GM23338 (cell line): Measurements from ENCODE around the gene PHOSPHO1. TPM values are rescaled to one million over a fixed set of nuclear protein-coding genes. Genes with fewer than 3 reads are reported as not detected.

Source experiments
- ATAC-seq: fragments of 200-7000 bp; cut with Tn5 transposase; 3 replicates; pipeline ENCODE4 v1.9.1; 2020
- DNase-seq: peaks from one replicate; pipeline ENCODE4 v3.0.0-alpha.2; 2015; ENCODE audit warnings: low spot score
- H2AFZ ChIP-seq: fragments of 200-600 bp; sonication (generic); 2 replicates; pipeline ENCODE4 v1.8.0; 2016; ENCODE audit warnings: antibody characterized with exemption, mild to moderate bottlenecking, moderate library complexity
- H3F3A ChIP-seq: fragments of 200-600 bp; sonication (generic); replicated peaks from 2 replicates; pipeline ENCODE4 v1.8.0; 2017; ENCODE audit warnings: antibody characterized with exemption, mixed run types, low read depth
- H3K27ac ChIP-seq: fragments of 200-600 bp; sonication (generic); 2 replicates; pipeline ENCODE4 v1.6.1; 2016; ENCODE audit warnings: low read depth
- H3K27me3 ChIP-seq: fragments of 200-600 bp; sonication (generic); 2 replicates; pipeline ENCODE4 v1.8.0; 2016; ENCODE audit warnings: mild to moderate bottlenecking, mixed run types, moderate library complexity; ENCODE audit not compliant: insufficient read depth
- H3K36me3 ChIP-seq: fragments of 200-600 bp; sonication (generic); 2 replicates; pipeline ENCODE4 v1.8.0; 2016; ENCODE audit warnings: mild to moderate bottlenecking; ENCODE audit not compliant: insufficient read depth
- H3K4me1 ChIP-seq: fragments of 200-600 bp; sonication (generic); 2 replicates; pipeline ENCODE4 v1.8.0; 2016; ENCODE audit warnings: mild to moderate bottlenecking, moderate library complexity; ENCODE audit not compliant: insufficient read depth
- H3K4me2 ChIP-seq: fragments of 200-600 bp; sonication (generic); 2 replicates; pipeline ENCODE4 v1.7.1; 2017; ENCODE audit warnings: mixed run types
- H3K4me3 ChIP-seq: fragments of 200-600 bp; sonication (generic); 2 replicates; pipeline ENCODE4 v1.6.1; 2016; ENCODE audit warnings: mixed run types
- H3K79me2 ChIP-seq: fragments of 200-600 bp; sonication (generic); replicated peaks from 2 replicates; pipeline ENCODE4 v1.8.0; 2017; ENCODE audit warnings: mild to moderate bottlenecking; ENCODE audit not compliant: insufficient read depth
- H3K9me2 ChIP-seq: fragments of 200-600 bp; sonication (generic); 2 replicates; pipeline ENCODE4 v1.8.0; 2017; ENCODE audit not compliant: insufficient read depth
- H4K20me1 ChIP-seq: fragments of 200-600 bp; sonication (generic); replicated peaks from 2 replicates; pipeline ENCODE4 v1.8.0; 2017; ENCODE audit warnings: mild to moderate bottlenecking; ENCODE audit not compliant: insufficient read depth
- H3K27ac Mint-ChIP-seq: 2 replicates; pipeline ENCODE4 v1.8.0; 2020; ENCODE audit warnings: inconsistent platforms, mild to moderate bottlenecking, moderate library complexity, mixed read lengths
- H3K27me3 Mint-ChIP-seq: 3 replicates; pipeline ENCODE4 v1.8.0; 2022; ENCODE audit warnings: low read depth, mild to moderate bottlenecking, moderate library complexity, mixed read lengths, inconsistent platforms; ENCODE audit not compliant: insufficient read depth, poor library complexity
- H3K36me3 Mint-ChIP-seq: 3 replicates; pipeline ENCODE4 v1.8.0; 2021; ENCODE audit warnings: low read depth, mild to moderate bottlenecking, inconsistent platforms, moderate library complexity, mixed read lengths
- H3K4me1 Mint-ChIP-seq: 3 replicates; pipeline ENCODE4 v1.8.0; 2020; ENCODE audit warnings: mild to moderate bottlenecking, inconsistent platforms, mixed read lengths
- H3K4me3 Mint-ChIP-seq: 3 replicates; pipeline ENCODE4 v1.8.0; 2021; ENCODE audit warnings: moderate library complexity, mild to moderate bottlenecking, inconsistent platforms, mixed read lengths
- H3K9me3 Mint-ChIP-seq: 3 replicates; pipeline ENCODE4 v1.8.0; 2020; ENCODE audit warnings: moderate library complexity, mild to moderate bottlenecking, inconsistent platforms, mixed read lengths
- CREB1 ChIP-seq: fragments of 250-450 bp; sonication (Bioruptor Pico); IDR thresholded peaks from 2 replicates; pipeline ENCODE4 v1.5.0; 2020; ENCODE audit warnings: low read depth, mild to moderate bottlenecking, moderate library complexity
- ETS1 ChIP-seq: IDR thresholded peaks from 2 replicates; pipeline ENCODE4 v1.6.1; 2016; ENCODE audit warnings: antibody characterized with exemption
- EZH2 ChIP-seq: fragments of 200-600 bp; sonication (generic); IDR thresholded peaks from one replicate; pipeline ENCODE4 v1.8.0; 2017; ENCODE audit warnings: antibody characterized with exemption, mild to moderate bottlenecking, low read depth; ENCODE audit not compliant: unreplicated experiment
- EZH2phosphoT487 ChIP-seq: fragments of 200-600 bp; sonication (generic); IDR thresholded peaks from one replicate; pipeline ENCODE4 v1.8.1; 2018; ENCODE audit warnings: antibody characterized with exemption; ENCODE audit not compliant: unreplicated experiment
- POLR2AphosphoS5 ChIP-seq: IDR thresholded peaks from 2 replicates; pipeline ENCODE4 v1.6.1; 2016; ENCODE audit warnings: antibody characterized with exemption, low read depth
- REST ChIP-seq: IDR thresholded peaks from one replicate; pipeline ENCODE4 v1.6.1; 2018; ENCODE audit warnings: antibody characterized with exemption; ENCODE audit not compliant: unreplicated experiment
- STAT1 ChIP-seq: IDR thresholded peaks from one replicate; pipeline ENCODE4 v1.6.1; 2016; ENCODE audit warnings: antibody characterized with exemption; ENCODE audit not compliant: unreplicated experiment
- ZNF114 ChIP-seq: fragments of 250-450 bp; sonication (Bioruptor Pico); IDR thresholded peaks from 2 replicates; pipeline ENCODE4 v1.5.0; 2020; ENCODE audit warnings: mild to moderate bottlenecking, moderate library complexity
- ZNF331 ChIP-seq: fragments of 250-450 bp; sonication (Bioruptor Pico); IDR thresholded peaks from 2 replicates; pipeline ENCODE4 v1.5.0; 2020; ENCODE audit warnings: low read depth, mild to moderate bottlenecking, moderate library complexity
- polyA plus RNA-seq: library from polyadenylated mRNA; unstranded; fragments of >200 nt; fragmentation: Nextera tagmentation; extraction: Ambion mirVana; gene quantifications from 2 replicates; pipeline ENCODE4 v1.2.1, GENCODE V29; 2016
- total RNA-seq: library from RNA; depleted of rRNA; stranded (reverse); fragments of >200 nt; shearing (Covaris generic); gene quantifications from 2 replicates; pipeline ENCODE4 v1.2.3, GENCODE V29; 2014

Gene PHOSPHO1
- total and polyA plus RNA-seq, 2 experiments from 2014 or later: 0.71 to 2.2 TPM

GRCh38 chr17:49204516-49204915, 26.1 kb downstream of the PHOSPHO1 start:
- no peak for DNase-seq
- Histone ChIP-seq H3K27ac (no peak overlapping the region), H3K9me2 (peaks cover 4% of the 10 kb centered on the region; the same call in 1 of the 2 replicates), H3F3A (no peaks in the 10 kb centered on the region), H3K79me2 (no peaks in the 10 kb centered on the region), H4K20me1 (no peaks in the 10 kb centered on the region), H3K4me1 (peaks cover 9% of the 10 kb centered on the region; the same call in 1 of the 2 replicates), H2AFZ (no peak overlapping the region), H3K4me3 (no peak overlapping the region), H3K36me3 (no peaks in the 10 kb centered on the region), H3K4me2 (no peak overlapping the region), H3K27me3 (no peaks in the 10 kb centered on the region)
- Mint-ChIP-seq H3K4me1 (peaks cover 8% of the 10 kb centered on the region), H3K9me3 (no peaks in the 10 kb centered on the region), H3K27me3 (peaks cover 19% of the 10 kb centered on the region), H3K27ac (no peak overlapping the region), H3K4me3 (no peak overlapping the region), H3K36me3 (no peaks in the 10 kb centered on the region)
- no peak for TF ChIP-seq REST
- no peak for TF ChIP-seq ETS1
- no peak for TF ChIP-seq POLR2AphosphoS5
- TF ChIP-seq ZNF114 (CRISPR knock-in tag): no peak
- TF ChIP-seq EZH2phosphoT487: no peak
- TF ChIP-seq CREB1: no peak
- ATAC-seq: no peak

DNA sequence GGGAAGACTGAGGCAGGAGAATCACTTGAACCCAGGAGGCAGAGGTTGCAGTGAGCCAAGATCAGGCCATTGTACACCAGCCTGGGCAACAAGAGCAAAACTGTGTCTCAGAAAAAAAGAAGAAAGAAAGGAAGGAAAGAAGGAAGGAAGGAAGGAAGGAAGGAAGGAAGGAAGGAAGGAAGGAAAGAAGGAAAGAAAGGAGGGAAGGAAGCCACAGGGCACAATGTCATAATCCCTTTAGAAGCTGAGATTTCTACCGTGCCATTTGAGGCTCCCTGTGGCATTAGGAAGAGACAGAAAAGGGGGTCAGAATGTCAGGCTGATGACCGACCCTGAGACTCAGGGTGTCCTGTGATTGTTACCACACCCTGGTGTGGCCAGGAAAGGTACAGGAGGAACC, 26.8 kb downstream of the PHOSPHO1 start:
- Histone ChIP-seq H3K4me2 (no peak overlapping the region), H3K27me3 (no peaks in the 10 kb centered on the region), H2AFZ (no peak overlapping the region), H3K79me2 (no peaks in the 10 kb centered on the region), H3K36me3 (no peaks in the 10 kb centered on the region), H3F3A (no peaks in the 10 kb centered on the region), H3K4me1 (peaks cover 2% of the 10 kb centered on the region; the same call in 1 of the 2 replicates), H3K27ac (no peak overlapping the region), H3K4me3 (no peak overlapping the region), H4K20me1 (no peaks in the 10 kb centered on the region), H3K9me2 (0 out of 2 replicates have a peak, but pooled peaks cover 4% of the 10 kb centered on the region)
- no peak for TF ChIP-seq ZNF331
- TF ChIP-seq STAT1: no peak
- no peak for TF ChIP-seq POLR2AphosphoS5
- no peak for TF ChIP-seq REST
- no peak for TF ChIP-seq EZH2
- Mint-ChIP-seq H3K9me3 (no peaks in the 10 kb centered on the region), H3K27ac (no peak overlapping the region), H3K27me3 (peaks cover 13% of the 10 kb centered on the region), H3K4me1 (peaks cover 1% of the 10 kb centered on the region; the same call in 2 of the 3 replicates), H3K4me3 (no peak overlapping the region), H3K36me3 (no peaks in the 10 kb centered on the region)
- ATAC-seq (no peak), DNase-seq (no peak)
